ENCODE data around the gene TCTA.

GRCh38 chr3:49399461-49399860, 12.8 kb upstream of the TCTA start:
- TF ChIP-seq POLR2A (IDR thresholded peaks at IDR 0.05; ENCODE audit: low read length) (no peak), GATA1 (IDR thresholded peaks at IDR 0.05; ENCODE audit: low read depth, low read length) (no peak)
